ENCODE data around the gene HNRNPU. TPM values are rescaled to one million over a fixed set of nuclear protein-coding genes. Genes with fewer than 3 reads are reported as not detected.

The HNRNPU gene
- polyA plus RNA-seq, 1 of the 3 experiments (the other 2 are of a cell fraction), result 164 TPM

GRCh38 chr1:244904119-244904518, 39.8 kb upstream of the HNRNPU start:
- no peaks in the 10 kb centered on the region for H3K9me2 ChIP-seq
- no peak overlapping the region for H3K9ac ChIP-seq
- no peak for DNase-seq
- no peaks in the 10 kb centered on the region; a peak in 1 of 4 replicates for H3K4me1 ChIP-seq (ENCODE audit: control insufficient read depth in 1 of 2, insufficient read depth in 2 of 2, low read depth in 1 of 2, low read length in 1 of 2)
- H3K4me2 ChIP-seq, result no peak overlapping the region
- H3K27ac ChIP-seq (ENCODE audit: low read depth in 2 of 2, low read length in 1 of 2), result no peak overlapping the region
- POLR2A ChIA-PET, result no interaction called here
- CTCF ChIA-PET, result no interaction called here
- H3K79me2 ChIP-seq (ENCODE audit: insufficient read depth), result no peaks in the 10 kb centered on the region
- peaks cover 4% of the 10 kb centered on the region for H3F3A ChIP-seq (replicated peaks; ENCODE audit: insufficient read depth)
- 75% methylated on average over 3 of the region's 3 CpGs for WGBS (ENCODE audit: low lambda C conversion rate)
- H3K9me3 ChIP-seq, result no peaks in the 10 kb centered on the region
- TF ChIP-seq PBX3 (IDR thresholded peaks at IDR 0.05), result no peak
- TF ChIP-seq TEAD4 (IDR thresholded peaks at IDR 0.05; ENCODE audit: borderline replicate concordance, insufficient read depth), result no peak
- TF ChIP-seq SIN3A (IDR thresholded peaks at IDR 0.05; ENCODE audit: borderline replicate concordance, low read depth, low read length), result no peak
- TF ChIP-seq IRF3 (IDR thresholded peaks at IDR 0.05; ENCODE audit: low read depth, low read length), result no peak
- TF ChIP-seq TCF12 (IDR thresholded peaks at IDR 0.05), result no peak
- TF ChIP-seq, protein P1, sequence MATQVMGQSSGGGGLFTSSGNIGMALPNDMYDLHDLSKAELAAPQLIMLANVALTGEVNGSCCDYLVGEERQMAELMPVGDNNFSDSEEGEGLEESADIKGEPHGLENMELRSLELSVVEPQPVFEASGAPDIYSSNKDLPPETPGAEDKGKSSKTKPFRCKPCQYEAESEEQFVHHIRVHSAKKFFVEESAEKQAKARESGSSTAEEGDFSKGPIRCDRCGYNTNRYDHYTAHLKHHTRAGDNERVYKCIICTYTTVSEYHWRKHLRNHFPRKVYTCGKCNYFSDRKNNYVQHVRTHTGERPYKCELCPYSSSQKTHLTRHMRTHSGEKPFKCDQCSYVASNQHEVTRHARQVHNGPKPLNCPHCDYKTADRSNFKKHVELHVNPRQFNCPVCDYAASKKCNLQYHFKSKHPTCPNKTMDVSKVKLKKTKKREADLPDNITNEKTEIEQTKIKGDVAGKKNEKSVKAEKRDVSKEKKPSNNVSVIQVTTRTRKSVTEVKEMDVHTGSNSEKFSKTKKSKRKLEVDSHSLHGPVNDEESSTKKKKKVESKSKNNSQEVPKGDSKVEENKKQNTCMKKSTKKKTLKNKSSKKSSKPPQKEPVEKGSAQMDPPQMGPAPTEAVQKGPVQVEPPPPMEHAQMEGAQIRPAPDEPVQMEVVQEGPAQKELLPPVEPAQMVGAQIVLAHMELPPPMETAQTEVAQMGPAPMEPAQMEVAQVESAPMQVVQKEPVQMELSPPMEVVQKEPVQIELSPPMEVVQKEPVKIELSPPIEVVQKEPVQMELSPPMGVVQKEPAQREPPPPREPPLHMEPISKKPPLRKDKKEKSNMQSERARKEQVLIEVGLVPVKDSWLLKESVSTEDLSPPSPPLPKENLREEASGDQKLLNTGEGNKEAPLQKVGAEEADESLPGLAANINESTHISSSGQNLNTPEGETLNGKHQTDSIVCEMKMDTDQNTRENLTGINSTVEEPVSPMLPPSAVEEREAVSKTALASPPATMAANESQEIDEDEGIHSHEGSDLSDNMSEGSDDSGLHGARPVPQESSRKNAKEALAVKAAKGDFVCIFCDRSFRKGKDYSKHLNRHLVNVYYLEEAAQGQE (IDR thresholded peaks at IDR 0.05; ENCODE audit: low read depth, low read length), result no peak
- TF ChIP-seq USF2 (IDR thresholded peaks at IDR 0.05; ENCODE audit: borderline replicate concordance, low read depth, low read length), result no peak
- TF ChIP-seq RXRA (IDR thresholded peaks at IDR 0.05; ENCODE audit: borderline replicate concordance, low read depth), result no peak
- TF ChIP-seq CHD2 (IDR thresholded peaks at IDR 0.05; ENCODE audit: low read length, partially characterized antibody), result no peak
- H3K27me3 ChIP-seq (ENCODE audit: insufficient read depth), result no peaks in the 10 kb centered on the region
- H3K4me3 ChIP-seq (ENCODE audit: low read depth in 2 of 2, low read length in 1 of 2), result no peak overlapping the region
- H3K36me3 ChIP-seq (replicated peaks in 1 of 2; ENCODE audit: control insufficient read depth in 1 of 2, insufficient read depth in 2 of 2, low read length in 1 of 2), result no peaks in the 10 kb centered on the region
- H4K20me1 ChIP-seq (ENCODE audit: insufficient read depth), result no peaks in the 10 kb centered on the region
- no peak overlapping the region for H2AFZ ChIP-seq (ENCODE audit: low read depth)

Data from SK-N-SH (cell line).